ENCODE data around the gene DNAI1.

Gene DNAI1

GRCh38 chr9:34505370-34506120 is 46.9 kb downstream of the DNAI1 start:
- no peak for TF ChIP-seq CTCF (IDR thresholded peaks at IDR 0.05)
- Histone ChIP-seq H3K4me3 (no peak overlapping the region), H3K27ac (no peak overlapping the region)
- no peak for DNase-seq (ENCODE audit: low spot score)

- no peak overlapping the region for H3K27ac ChIP-seq
- no peak for TF ChIP-seq CTCF (IDR thresholded peaks at IDR 0.05)
- no peak overlapping the region for H3K4me3 ChIP-seq
- no peak for DNase-seq (ENCODE audit: low spot score)
Observed at GRCh38 chr9:34506623-34507022, 48.0 kb downstream of the DNAI1 start.

- no peak overlapping the region for H3K27ac ChIP-seq
- DNase-seq (ENCODE audit: low spot score): no peak
- TF ChIP-seq CTCF (IDR thresholded peaks at IDR 0.05): no peak
- no peak overlapping the region for H3K4me3 ChIP-seq
Observed at GRCh38 chr9:34507556-34507955, 49.0 kb downstream of the DNAI1 start.

GRCh38 chr9:34507966-34508365 is 49.4 kb downstream of the DNAI1 start:
- TF ChIP-seq CTCF (IDR thresholded peaks at IDR 0.05): no peak
- Histone ChIP-seq H3K4me3 (no peak overlapping the region), H3K27ac (no peak overlapping the region)
- no peak for DNase-seq (ENCODE audit: low spot score)

GRCh38 chr9:34508463-34508862 is 49.9 kb downstream of the DNAI1 start:
- Histone ChIP-seq H3K27ac (no peak overlapping the region), H3K4me3 (no peak overlapping the region)
- no peak for DNase-seq (ENCODE audit: low spot score)
- no peak for TF ChIP-seq CTCF (IDR thresholded peaks at IDR 0.05)

- no peak for DNase-seq (ENCODE audit: low spot score)
- no peak overlapping the region for H3K27ac ChIP-seq
- H3K4me3 ChIP-seq: no peak overlapping the region
- TF ChIP-seq CTCF (IDR thresholded peaks at IDR 0.05): no peak
Observed at GRCh38 chr9:34508951-34509350, 50.3 kb downstream of the DNAI1 start.
